Measurements from ENCODE around the gene CELF5.

The CELF5 gene

DNA sequence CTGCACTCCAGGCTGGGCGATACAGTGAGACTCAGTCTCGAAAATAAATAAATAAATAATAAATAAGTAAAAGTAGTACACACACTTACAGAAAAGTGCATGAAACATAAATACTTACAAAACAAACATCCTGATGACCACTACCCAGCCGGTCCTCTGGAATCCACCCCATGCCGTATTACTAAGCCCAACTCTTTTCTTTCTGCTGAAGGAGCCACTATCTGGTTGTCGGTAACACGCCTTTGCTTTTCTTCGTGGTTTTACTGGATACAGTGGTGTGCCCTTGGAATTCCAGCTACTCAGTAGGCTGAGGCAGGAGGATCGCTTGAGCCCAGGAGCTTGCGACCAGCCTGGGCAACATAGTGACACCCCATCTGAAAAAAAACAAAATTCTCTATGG is 39.4 kb downstream of the CELF5 start:
- FAIRE-seq (no peak), DNase-seq (ENCODE audit: insufficient read length) (no peak)
- TF ChIP-seq POLR2AphosphoS5 (IDR thresholded peaks at IDR 0.05; ENCODE audit: low read depth, low read length) (no peak), TAF1 (IDR thresholded peaks at IDR 0.05; ENCODE audit: borderline replicate concordance, low read depth, low read length) (no peak), POLR2A (IDR thresholded peaks at IDR 0.05; ENCODE audit: low read depth, low read length) (no peak)

DNA sequence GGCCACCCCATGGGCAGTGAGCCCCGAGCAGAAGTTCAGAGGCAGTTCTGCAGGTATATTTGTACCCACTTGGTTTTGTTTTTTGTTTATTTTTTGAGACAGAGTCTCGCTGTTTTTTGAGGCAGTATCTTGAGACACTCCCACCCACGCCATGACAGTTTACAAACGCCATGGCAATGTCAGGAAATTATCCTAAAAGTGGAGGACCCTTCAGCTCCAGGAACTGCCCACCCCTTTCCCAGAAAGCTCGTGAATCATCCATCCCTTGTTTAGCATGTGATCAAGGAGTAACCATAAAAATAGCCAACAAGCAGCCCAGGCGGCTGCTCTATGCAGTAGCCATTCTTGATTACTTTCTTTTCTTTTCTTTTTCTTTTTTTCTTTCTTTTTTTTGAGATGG is 41.0 kb downstream of the CELF5 start:
- TF ChIP-seq POLR2AphosphoS5 (IDR thresholded peaks at IDR 0.05; ENCODE audit: low read depth, low read length) (no peak), TAF1 (IDR thresholded peaks at IDR 0.05; ENCODE audit: borderline replicate concordance, low read depth, low read length) (no peak)
- FAIRE-seq (no peak), DNase-seq (ENCODE audit: insufficient read length) (no peak)

DNA sequence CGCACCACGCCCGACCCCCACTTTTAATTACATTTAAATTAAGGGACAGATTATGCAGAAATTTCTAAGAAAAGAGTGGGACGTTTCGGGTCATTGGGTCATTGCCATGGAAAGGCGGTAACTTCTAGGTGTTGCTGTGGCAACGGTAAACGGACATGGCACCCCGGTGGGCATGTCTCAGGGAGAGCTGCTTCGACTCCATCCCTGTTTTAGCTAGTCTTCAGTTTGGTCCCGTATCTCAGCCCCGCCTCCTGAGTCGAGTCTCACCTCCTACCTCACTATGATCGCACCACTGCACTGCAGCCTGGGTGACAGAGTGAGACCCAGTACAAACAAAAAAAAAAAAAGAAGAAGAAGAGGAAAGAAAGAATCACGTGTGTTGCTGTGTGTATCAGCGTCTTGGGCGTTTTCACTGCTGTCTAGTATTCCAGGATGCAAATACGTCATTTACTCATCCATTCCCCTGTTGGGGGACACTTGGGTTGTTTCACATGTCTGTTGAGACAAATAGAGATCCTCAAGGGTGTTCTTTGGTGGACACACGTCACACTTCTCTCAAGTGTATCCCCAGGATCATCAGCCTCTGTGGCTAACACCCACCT is 41.7 kb downstream of the CELF5 start:
- DNase-seq (ENCODE audit: insufficient read length) (no peak), FAIRE-seq (no peak)
- TF ChIP-seq POLR2AphosphoS5 (IDR thresholded peaks at IDR 0.05; ENCODE audit: low read depth, low read length) (no peak), POLR2A (IDR thresholded peaks at IDR 0.05; ENCODE audit: low read depth, low read length) (no peak), TAF1 (IDR thresholded peaks at IDR 0.05; ENCODE audit: borderline replicate concordance, low read depth, low read length) (no peak)

DNA sequence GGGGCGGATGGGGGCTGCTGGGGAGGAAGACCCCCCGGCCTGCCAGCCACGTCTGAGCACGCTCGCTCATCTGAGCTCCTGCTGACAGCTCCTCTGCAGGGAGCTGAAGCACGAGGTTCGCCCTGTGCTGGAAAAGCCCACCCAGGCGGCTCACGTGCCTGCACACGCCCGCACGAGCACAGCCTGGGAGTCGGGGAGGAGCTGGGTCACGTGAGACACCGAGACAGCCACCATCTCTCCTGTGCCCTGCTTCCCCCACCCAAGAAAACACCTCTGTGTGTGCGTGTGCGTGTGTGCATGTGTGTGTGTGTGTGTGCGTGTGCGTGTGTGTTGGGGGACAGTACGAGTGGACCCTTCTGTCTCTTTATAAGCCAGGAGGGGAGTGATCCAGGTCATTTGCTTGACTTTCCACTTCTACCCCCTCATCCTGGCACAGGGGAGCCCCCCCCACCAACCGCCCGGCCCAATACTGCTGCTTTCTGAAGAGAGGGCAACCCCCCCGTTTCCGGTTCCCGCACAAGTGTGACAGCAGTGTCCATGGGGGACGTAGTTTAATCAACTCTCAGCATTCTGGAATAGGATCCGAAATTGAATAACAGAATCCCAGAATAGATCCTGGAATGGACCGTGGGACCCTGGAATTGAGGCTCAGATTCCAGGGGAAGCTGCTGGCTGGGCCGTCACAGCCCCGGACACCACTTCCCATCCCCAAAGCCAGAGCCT is 42.5 kb downstream of the CELF5 start:
- no peak for FAIRE-seq
- TF ChIP-seq POLR2AphosphoS5 (IDR thresholded peaks at IDR 0.05; ENCODE audit: low read depth, low read length), result no peak
- TF ChIP-seq POLR2A (IDR thresholded peaks at IDR 0.05; ENCODE audit: low read depth, low read length), result no peak
- no peak for TF ChIP-seq TAF1 (IDR thresholded peaks at IDR 0.05; ENCODE audit: borderline replicate concordance, low read depth, low read length)
- DNase-seq (ENCODE audit: insufficient read length), result no peak

DNA sequence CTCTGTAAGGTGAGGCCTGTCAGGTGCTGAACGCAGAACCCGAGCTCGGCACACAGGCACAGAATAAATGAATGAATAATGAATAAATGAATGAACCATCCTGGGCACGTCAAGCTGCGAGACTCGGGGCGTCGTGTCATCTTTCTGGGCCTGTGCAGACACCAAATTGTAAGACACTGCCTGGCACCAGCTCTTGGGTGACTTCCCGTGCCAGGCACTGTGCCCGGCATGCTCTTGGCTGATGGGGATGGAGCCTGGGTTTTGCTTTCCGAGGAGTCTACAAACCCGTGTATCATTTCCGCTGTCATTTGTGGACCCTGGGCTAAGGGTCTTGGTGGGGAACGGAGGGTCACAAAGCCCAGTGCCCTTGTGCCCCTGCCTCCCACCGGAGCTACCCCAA is 43.9 kb downstream of the CELF5 start:
- DNase-seq (ENCODE audit: insufficient read length), result no peak
- no peak for TF ChIP-seq POLR2A (IDR thresholded peaks at IDR 0.05; ENCODE audit: low read depth, low read length)
- no peak for TF ChIP-seq TAF1 (IDR thresholded peaks at IDR 0.05; ENCODE audit: borderline replicate concordance, low read depth, low read length)
- no peak for TF ChIP-seq POLR2AphosphoS5 (IDR thresholded peaks at IDR 0.05; ENCODE audit: low read depth, low read length)
- FAIRE-seq, result no peak

DNA sequence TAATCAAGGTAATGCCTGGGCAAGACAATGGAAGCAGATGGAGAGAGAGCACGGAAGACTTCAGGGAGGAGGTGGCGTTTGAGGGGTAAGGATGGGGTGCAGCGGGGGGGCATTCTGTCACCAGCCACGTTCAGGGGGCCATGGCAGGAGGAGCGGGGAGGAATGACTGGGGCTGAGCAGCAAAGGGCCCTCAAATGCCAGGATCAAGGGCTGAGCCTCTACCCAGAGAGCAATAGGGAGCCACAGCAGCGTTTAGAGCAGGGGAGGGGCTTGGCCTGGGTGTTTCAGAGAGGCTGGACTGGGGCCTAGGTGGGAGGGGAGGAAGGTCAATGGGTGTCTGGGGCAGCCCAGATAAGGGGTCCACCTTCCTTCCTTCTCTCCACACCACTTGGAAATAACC is 44.3 kb downstream of the CELF5 start:
- DNase-seq (ENCODE audit: insufficient read length) (no peak), FAIRE-seq (no peak)
- no peak for TF ChIP-seq POLR2A (IDR thresholded peaks at IDR 0.05; ENCODE audit: low read depth, low read length)
- TF ChIP-seq TAF1 (IDR thresholded peaks at IDR 0.05; ENCODE audit: borderline replicate concordance, low read depth, low read length), result no peak
- no peak for TF ChIP-seq POLR2AphosphoS5 (IDR thresholded peaks at IDR 0.05; ENCODE audit: low read depth, low read length)

DNA sequence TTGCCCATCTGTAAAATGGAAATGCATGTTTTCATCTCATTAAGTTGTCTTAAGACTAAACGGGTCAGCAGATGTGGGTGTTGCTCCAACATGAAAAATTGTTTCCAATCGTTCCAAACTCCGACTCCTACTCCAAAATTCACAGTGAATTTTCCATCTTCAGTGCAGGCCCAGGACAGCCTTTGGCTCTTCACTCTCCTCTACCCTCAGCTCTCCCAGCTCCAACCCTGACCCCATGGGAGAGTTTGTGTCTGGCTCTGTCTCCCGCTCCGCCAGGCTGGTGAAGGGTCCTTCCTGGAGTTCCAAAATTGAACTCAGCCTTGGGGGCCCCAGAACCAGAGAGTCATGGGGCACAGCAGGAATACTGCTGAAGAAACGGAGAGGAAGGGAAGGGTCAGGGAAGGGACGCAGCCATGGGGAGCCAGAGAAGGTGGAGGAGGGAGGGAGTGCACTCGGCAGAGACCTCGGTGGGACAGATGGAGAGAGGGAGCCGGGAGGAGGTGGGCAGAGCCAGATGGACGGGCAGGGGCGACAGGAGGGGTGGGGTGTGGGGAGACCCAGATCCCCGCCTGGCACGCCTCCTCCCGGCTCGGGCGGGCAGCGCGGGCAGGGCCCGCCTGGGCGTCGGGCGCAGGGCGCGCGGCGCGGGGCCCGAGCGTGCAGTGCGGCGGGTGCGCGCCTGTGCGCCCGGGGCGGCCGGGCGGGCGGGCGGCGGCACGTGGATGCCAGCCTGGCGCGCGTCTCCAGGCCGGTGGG is 45.6 kb downstream of the CELF5 start:
- no peak for FAIRE-seq

DNA sequence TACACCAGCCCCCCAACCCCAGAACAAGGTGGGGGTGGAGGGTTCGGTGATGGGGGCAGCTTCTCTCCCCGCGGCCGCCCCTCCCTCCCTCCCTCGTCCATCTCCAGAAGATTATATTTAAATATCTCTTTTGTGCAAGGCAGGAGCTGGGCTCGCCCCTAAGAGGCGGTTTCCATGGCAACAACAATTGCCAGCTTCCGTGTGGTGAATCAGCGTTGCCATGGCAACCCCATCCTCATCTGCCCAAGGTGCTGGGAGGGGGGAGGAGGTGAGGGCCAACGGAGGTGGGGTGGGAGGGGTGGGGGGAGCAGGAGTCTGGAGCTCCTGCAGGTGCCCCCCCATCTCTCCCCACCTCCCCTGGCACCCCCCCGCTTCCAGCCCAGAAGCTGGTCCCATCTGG is 46.4 kb downstream of the CELF5 start:
- TF ChIP-seq POLR2AphosphoS5 (IDR thresholded peaks at IDR 0.05; ENCODE audit: low read depth, low read length), result no peak
- TF ChIP-seq TAF1 (IDR thresholded peaks at IDR 0.05; ENCODE audit: borderline replicate concordance, low read depth, low read length), result no peak
- no peak for TF ChIP-seq POLR2A (IDR thresholded peaks at IDR 0.05; ENCODE audit: low read depth, low read length)
- FAIRE-seq (no peak), DNase-seq (ENCODE audit: insufficient read length) (no peak)

More for the DNA sequence above, 45.6 kb downstream of the CELF5 start:
- DNase-seq (ENCODE audit: insufficient read length), result no peak
- no peak for TF ChIP-seq POLR2A (IDR thresholded peaks at IDR 0.05; ENCODE audit: low read depth, low read length)
- no peak for TF ChIP-seq POLR2AphosphoS5 (IDR thresholded peaks at IDR 0.05; ENCODE audit: low read depth, low read length)
- no peak for TF ChIP-seq TAF1 (IDR thresholded peaks at IDR 0.05; ENCODE audit: borderline replicate concordance, low read depth, low read length)

DNA sequence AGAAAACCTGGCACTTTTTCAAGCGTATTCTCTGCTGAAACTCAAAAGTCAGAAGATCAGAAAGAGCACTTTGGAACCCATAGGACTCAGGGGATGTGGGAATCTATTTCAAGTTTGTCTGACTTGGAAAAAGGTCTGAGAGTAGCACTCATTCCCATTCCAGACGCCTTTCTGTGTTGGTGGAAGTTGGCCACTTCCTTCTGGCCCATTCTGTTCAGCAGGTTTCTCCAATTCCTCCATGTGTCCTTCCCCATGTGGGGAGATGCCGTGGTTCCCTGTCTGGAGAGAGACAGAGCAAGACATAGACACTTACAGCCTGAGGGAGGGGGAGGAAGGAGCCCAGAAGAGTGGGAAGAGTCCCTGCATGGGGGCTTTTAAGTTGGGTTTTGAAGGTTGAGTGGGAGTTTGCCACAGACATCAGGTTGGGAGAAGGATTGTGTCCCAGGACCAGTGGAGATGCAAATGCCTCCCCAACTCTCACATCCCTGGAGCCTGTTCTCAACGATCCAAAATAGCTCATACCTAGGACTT is 48.0 kb downstream of the CELF5 start:
- DNase-seq (ENCODE audit: insufficient read length) (no peak), FAIRE-seq (no peak)
- TF ChIP-seq POLR2A (IDR thresholded peaks at IDR 0.05; ENCODE audit: low read depth, low read length), result no peak
- TF ChIP-seq TAF1 (IDR thresholded peaks at IDR 0.05; ENCODE audit: borderline replicate concordance, low read depth, low read length), result no peak

DNA sequence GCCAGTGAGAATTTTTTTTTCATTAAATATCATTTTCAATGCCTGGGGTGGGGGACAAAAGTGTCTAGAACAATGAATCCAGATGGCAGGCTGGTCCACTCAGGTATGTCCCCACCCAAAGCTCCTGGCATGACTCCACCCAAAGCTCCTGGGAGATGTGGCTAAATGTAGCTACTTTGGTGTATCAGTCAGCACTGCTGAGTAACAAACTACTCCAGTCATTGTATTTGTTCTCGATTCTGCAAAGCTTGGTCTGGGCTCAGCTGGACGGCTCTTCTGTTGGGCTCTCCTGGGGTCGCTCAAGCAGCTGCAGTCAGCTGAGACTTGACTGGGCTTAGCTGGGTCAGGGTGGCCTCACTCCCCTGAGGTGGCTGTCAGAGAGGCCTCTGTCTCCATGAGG is 48.5 kb downstream of the CELF5 start:
- DNase-seq (ENCODE audit: insufficient read length) (no peak), FAIRE-seq (no peak)
- TF ChIP-seq TAF1 (IDR thresholded peaks at IDR 0.05; ENCODE audit: borderline replicate concordance, low read depth, low read length), result no peak
- TF ChIP-seq POLR2A (IDR thresholded peaks at IDR 0.05; ENCODE audit: low read depth, low read length), result no peak
- no peak for TF ChIP-seq POLR2AphosphoS5 (IDR thresholded peaks at IDR 0.05; ENCODE audit: low read depth, low read length)

DNA sequence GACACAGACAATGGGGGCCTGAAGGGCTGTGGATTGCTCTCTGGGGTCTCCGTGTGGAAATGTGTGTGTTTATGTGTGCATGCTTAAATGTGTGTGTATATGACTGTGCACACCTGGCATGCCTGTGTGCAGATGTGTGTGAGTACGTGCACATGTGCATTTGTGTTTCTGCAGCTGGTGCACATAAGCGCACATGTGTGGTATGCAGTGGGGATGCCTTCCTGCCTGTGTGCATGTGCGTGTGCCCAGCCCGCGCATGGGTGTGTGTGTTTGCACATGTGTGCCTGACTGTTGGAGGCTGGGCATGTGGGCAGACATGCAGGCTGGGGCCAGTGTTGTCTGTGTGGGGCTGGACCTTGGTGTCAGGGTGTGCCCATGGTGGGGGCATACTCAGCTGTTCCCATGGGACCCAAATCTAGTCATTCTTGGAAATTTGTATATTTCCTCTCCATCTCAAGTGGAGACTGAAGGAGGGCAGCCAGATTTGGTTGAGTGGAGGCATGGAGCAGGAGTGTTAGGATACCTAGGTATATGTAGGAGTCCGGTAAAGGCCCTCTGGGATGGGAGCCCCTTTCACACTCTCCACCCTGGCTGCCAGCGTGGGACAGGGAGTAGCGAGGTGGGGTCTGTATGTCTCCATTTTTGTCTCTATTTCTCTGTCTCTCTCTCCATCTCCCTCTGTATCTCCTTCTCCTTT is 49.9 kb downstream of the CELF5 start:
- no peak for FAIRE-seq
- TF ChIP-seq POLR2AphosphoS5 (IDR thresholded peaks at IDR 0.05; ENCODE audit: low read depth, low read length) (no peak), TAF1 (IDR thresholded peaks at IDR 0.05; ENCODE audit: borderline replicate concordance, low read depth, low read length) (no peak), POLR2A (IDR thresholded peaks at IDR 0.05; ENCODE audit: low read depth, low read length) (no peak)
- no peak for DNase-seq (ENCODE audit: insufficient read length)
